GM21825 (cell line): ENCODE measurements around the gene NVL.
"Not testable (repeated sequence)": the region's sequence is repeated elsewhere in the genome, so short reads cannot be mapped to it uniquely, and the experiment has no call there.

ENCODE experiments used
- ATAC-seq: cut with Tn5 transposase; IDR thresholded peaks from one replicate; pipeline ENCODE4 v1.9.1; 2021; ENCODE audit warnings: mild to moderate bottlenecking, moderate library complexity; ENCODE audit not compliant: unreplicated experiment

NVL gene

DNA sequence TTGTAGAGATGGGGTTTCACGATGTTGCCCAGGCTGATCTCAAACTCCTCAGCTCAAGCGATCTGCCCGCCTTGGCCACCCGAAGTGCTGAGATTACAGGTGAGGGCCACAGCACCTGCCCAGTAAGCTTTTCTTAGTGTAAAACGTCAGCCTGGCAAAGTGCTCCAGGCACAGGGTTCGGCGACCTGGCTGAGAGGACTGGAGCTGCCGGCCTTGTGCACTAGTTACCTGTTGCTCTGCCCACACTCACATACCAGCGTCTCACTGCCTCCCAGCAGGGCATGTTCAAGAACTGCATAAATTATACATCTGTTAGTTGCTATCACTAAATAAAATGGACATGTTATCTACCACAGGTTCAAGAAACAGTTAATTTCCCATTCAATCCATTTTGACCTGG is 91.8 kb downstream of the NVL start:
- no peak for ATAC-seq

GRCh38 chr1:224237119-224237881 is 92.7 kb downstream of the NVL start:
- ATAC-seq = no peak

GRCh38 chr1:224235813-224236493 is 94.0 kb downstream of the NVL start:
- no peak for ATAC-seq

DNA sequence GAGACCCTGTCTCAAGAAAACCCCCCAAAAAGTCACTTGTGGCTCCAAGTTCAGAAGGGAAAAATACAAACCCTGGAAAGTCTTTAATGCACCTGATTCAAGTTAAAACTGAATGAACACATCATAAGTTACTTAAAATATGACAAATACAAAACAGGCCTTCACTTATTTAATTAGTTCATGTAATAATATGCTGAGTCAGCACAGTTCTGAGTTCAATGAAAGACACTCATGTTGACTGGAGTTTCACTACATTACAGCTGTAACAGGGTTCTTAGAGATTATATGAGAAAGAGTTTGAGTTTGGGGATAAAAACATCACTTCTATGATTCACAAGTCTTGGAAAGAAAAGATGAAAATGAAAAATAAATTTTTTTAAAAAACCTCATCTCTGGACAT is 96.0 kb downstream of the NVL start:
- ATAC-seq = no peak

GRCh38 chr1:224226849-224227502 is 103.0 kb downstream of the NVL start:
- no peak for ATAC-seq

DNA sequence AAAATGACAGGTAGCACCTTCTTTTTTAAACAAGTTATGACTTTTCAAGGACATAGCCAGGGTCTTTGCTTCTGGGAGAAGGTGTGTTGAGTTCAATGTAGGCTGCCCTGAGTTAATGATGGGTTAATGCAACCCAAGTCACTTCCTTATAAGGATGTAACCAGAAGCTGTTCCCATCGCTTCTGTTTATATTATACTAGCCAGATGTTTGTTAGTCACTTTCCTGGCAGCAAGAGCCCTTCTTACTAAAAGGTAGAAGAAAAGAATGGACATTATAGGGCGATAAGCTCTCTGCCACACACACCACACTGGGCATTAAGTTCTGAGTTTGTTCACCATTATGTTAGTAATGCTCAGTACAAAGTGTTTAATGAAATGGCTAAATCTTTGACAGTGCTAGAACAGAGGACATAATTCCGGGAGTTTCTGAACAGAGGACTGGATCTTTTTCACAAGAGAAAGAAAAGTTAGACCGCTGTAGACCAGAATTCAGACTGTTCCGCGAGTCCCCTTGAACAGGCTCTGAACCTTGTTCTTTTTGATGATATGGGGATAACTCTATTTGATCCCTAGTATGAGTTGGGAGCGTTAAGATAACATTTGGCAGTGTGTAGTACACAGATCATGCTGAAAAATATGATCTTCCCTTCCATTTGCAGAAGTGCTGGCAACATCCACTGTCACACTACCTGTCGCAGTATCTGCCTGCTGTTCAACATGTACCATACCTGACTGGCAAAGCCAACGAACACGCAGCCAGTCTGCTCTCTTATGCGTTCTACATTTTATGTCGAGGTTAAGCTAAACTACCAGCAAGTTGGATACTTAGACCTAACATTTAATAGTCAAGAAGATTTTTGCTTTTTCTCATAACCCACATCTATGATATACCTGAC is 105.9 kb downstream of the NVL start:
- no peak for ATAC-seq

GRCh38 chr1:224219612-224220059 is 110.3 kb downstream of the NVL start:
- ATAC-seq = no peak

DNA sequence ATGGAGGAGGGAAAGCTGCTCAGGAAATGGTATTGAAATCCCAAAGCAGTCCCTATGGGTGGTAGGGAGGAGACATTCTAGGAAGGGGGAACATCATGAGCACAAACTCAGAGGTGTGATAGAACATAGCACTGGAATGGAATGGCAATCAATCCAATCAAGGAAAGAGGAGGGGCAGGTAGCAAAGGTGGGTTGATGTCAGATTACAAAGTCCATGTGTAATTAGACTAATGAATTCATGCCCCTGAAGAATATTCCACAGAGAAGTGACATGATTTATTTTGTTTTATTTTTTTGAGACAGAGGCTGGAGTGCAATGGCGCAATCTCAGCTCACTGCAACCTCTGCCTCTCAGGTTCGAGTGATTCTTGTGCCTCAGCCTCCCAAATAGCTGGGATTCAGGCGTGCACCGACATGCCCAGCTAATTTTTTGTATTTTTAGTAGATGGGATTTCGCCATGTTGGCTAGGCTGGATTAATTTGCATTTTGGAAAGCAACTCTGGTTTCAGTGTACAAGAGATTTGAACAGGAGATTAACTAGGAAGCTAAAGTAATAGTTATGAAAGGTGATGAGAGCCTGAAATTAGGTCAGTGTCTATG is 110.9 kb downstream of the NVL start:
- no peak for ATAC-seq

DNA sequence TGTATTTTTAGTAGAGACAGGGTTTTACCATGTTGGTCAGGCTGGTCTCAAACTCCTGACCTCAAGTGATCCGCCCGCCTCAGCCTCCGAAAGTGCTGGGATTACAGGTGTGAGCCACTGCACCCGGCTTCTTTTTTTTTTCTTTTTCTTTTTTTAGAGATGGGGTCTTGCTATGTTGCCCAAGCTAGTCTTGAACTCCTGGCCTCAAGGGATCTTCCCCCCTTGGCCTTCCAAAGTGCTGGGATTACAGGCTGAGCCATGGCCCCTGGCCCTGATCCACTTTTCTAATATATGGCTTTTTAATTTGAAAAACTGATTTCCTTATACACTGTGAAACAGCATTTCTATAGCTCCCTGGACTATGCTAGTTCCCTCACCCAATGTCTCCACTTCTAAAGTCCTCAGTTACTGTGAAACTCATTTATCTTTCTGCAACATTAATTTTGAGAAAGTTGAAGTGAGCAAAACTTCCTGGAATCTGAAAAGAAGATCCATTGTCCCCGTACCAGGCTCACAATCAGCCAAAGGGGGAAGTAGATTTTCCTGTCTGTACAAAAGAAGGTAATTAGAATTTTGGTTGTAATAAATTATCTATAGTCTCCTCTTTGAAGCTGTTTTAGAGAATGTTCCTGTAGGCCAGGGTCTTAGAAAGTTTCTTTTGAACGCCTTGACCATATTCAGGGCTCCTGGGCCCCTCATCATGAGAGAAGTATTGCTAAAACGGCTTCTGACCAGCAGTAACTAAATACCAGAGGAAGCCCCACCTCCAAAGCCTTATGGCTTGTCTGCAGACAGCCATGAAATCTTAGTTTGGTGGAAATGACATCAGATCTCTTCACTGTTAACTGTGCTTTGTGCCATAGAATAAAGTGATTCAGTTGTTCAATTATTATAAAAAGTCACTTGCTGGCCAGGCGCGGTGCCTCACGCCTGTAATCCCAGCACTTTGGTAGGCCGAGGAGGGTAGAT is 112.0 kb downstream of the NVL start:
- no peak for ATAC-seq

- ATAC-seq = no peak
Measured at GRCh38 chr1:224216382-224216781, 113.6 kb downstream of the NVL start.

- ATAC-seq = no peak
Measured at GRCh38 chr1:224213438-224214119, 116.4 kb downstream of the NVL start.

- ATAC-seq = no peak
Measured at GRCh38 chr1:224212618-224213061, 117.3 kb downstream of the NVL start.

- no peak for ATAC-seq
Measured at GRCh38 chr1:224211206-224211962, 118.6 kb downstream of the NVL start.

DNA sequence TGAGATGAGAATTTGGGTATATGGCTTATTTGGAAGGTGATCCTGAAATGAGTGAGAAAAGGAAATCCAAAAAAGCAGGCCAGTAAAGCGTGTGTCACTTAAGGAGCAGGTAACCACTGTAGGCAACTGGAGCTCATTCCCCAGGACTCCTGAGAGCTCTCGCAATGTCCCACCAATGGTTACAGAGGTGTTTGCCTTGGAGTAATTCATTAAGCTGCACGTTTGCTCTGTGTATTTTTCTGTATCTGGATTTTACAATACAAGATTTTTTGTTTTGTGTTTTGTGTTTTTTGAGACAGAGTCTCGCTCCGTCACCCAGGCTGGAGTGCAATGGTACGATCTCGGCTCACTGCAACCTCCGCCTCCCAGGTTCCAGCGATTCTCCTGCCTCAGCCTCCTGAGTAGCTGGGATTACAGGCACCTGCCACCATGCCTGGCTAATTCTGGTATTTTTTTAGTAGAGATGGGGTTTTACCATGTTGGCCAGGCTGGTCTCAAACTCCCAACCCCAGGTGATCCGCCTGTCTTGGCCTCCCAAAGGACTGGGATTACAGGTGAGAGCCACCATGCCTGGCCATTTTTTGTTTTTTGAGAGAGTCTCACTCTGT is 123.9 kb downstream of the NVL start:
- not testable (repeated sequence) for ATAC-seq

DNA sequence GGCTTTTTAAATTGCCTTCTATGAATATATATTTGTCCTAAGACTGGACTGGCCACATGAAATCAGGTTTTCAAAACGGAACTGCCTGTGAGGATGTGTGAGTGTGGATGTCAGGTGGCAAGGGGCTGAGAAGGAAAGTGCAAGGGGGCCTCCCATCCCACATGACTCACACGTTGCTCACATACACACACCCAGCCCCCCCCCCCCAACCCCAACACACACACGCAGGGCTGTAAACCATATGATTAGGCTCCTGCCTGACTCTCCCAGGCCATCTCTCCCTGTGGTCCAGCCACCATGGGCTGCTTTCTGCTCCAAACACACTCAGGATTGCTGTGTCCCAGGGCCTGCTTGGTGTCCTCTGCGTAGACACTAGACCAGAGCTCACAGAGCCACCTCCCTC is 124.5 kb downstream of the NVL start:
- ATAC-seq = peak; percentile 45

DNA sequence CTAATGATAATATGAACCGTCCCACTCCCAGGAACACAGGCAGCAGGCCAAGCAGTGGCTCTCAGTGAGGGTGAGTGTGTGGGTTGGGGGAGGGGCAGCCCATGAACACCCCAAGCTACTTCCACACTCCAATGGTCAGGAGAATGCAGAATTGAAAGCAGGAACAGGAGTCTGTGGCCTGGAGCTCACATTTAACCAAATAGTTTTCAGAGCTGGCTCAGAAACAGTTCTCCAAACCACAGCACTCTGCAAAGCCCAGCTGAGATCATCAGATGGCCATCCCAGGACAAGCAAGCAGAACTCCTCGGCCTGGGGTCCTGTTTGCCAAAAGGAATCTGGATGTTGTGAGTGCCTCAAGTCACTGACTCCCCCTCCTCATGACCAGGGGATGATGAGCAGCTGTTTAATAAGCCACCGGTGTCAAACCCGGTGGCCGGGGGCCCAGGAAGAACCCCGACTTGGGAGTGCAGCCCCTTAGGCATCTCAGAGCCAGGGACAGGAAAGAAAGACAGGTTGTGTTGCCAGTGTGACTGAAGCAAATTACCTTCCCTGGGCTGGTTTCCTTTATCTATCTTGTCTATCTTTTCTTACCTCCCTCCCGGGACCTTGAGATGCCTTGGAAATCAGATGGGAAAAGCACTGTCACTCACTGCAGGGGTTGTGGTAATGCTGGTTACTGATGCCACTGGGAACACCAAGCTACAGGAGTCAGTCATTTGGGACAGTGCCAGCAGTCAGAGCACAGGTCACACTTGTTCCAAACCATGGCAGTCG is 126.5 kb downstream of the NVL start:
- peak; percentile 72 for ATAC-seq

DNA sequence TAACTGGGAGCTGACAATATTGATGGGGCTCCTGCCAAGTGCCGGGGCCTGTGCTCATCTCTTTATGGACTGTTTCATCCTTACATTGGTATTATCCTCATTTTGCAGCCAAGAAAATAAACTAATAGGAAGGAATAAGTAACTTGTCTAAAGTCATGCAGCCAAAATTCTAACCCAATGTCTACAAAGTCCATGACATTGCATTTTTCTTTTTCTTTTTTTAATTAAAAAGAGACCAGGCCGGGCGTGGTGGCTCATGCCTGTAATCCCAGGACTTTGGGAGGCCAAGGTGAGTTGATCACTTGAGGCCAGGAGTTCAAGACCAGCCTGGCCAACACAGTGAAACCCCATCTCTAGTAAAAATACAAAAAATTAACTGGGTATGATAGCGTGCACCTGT is 128.1 kb downstream of the NVL start:
- ATAC-seq = no peak
